Hepatic stellate cell (primary cell): Measurements from ENCODE around the gene SCLY.
"Not testable (repeated sequence)": the region's sequence is repeated elsewhere in the genome, so short reads cannot be mapped to it uniquely, and the experiment has no call there.

ENCODE experiments used
- DNase-seq: peaks from one replicate; pipeline ENCODE4 v3.0.0; 2011; ENCODE audit warnings: low spot score

The SCLY gene

GRCh38 chr2:238040918-238041317 lies 19.9 kb upstream of the SCLY start:
- DNase-seq, result no peak

GRCh38 chr2:238042090-238042489 lies 18.7 kb upstream of the SCLY start:
- no peak for DNase-seq

- DNase-seq, result no peak
Measured at GRCh38 chr2:238042849-238043584, 17.8 kb upstream of the SCLY start.

- DNase-seq, result no peak
Measured at GRCh38 chr2:238043851-238044250, 16.9 kb upstream of the SCLY start.

GRCh38 chr2:238045575-238045974 lies 15.2 kb upstream of the SCLY start:
- no peak for DNase-seq

GRCh38 chr2:238046725-238047270 lies 14.0 kb upstream of the SCLY start:
- DNase-seq, result no peak

- no peak for DNase-seq
Measured at GRCh38 chr2:238053191-238053776, 7.5 kb upstream of the SCLY start.

GRCh38 chr2:238055841-238056240 lies 5.0 kb upstream of the SCLY start:
- no peak for DNase-seq

- DNase-seq, result not testable (repeated sequence)
Measured at GRCh38 chr2:238057696-238058575, 2.9 kb upstream of the SCLY start.

GRCh38 chr2:238059505-238059904 lies 1.3 kb upstream of the SCLY start:
- DNase-seq, result no peak

GRCh38 chr2:238060096-238060541 lies 682 bp upstream of the SCLY start:
- no peak for DNase-seq

GRCh38 chr2:238061315-238062202 lies 758 bp downstream of the SCLY start:
- peak; percentile 51 for DNase-seq

- DNase-seq, result no peak
Measured at GRCh38 chr2:238063414-238064189, 2.8 kb downstream of the SCLY start.

- no peak for DNase-seq
Measured at GRCh38 chr2:238064376-238064775, 3.6 kb downstream of the SCLY start.

- no peak for DNase-seq
Measured at GRCh38 chr2:238065071-238065846, 4.5 kb downstream of the SCLY start.

- DNase-seq, result no peak
Measured at GRCh38 chr2:238066218-238066617, 5.4 kb downstream of the SCLY start.

- not testable (repeated sequence) for DNase-seq
Measured at GRCh38 chr2:238066718-238067117, 5.9 kb downstream of the SCLY start.

GRCh38 chr2:238067939-238068338 lies 7.1 kb downstream of the SCLY start:
- no peak for DNase-seq

- no peak for DNase-seq
Measured at GRCh38 chr2:238069021-238069709, 8.4 kb downstream of the SCLY start.
